Measurements from ENCODE around the gene TNS3. TPM values are rescaled to one million over a fixed set of nuclear protein-coding genes. Genes with fewer than 3 reads are reported as not detected.

The TNS3 gene
- total and polyA plus RNA-seq, 2 donors (not counting 3 experiments of a cell fraction or from before 2014, with no cell fraction given), result 10.4 to 45.1 TPM

GRCh38 chr7:47255441-47255840 lies 326.5 kb downstream of the TNS3 start:
- Histone ChIP-seq H3K9ac (replicated peaks; ENCODE audit: extremely low read depth, insufficient read depth, low read length) (no peak overlapping the region), H3K27me3 (ENCODE audit: control insufficient read depth in 2 of 2, insufficient read depth in 2 of 2, low read length in 2 of 2) (peaks cover 0 to 6% of the 10 kb centered on the region in 2 experiments), H3K36me3 (ENCODE audit: control insufficient read depth in 2 of 2, extremely low read depth in 1 of 2, insufficient read depth in 2 of 2, low read length in 2 of 2) (no peaks in the 10 kb centered on the region), H3K9me3 (replicated peaks; ENCODE audit: control insufficient read depth, insufficient read depth, low read length) (no peaks in the 10 kb centered on the region), H3K79me2 (ENCODE audit: control insufficient read depth, insufficient read depth, low read length) (no peaks in the 10 kb centered on the region), H2AFZ (ENCODE audit: low read depth, low read length) (no peak overlapping the region), H3K4me2 (ENCODE audit: insufficient read depth, low read length) (no peak overlapping the region), H3K27ac (ENCODE audit: insufficient read depth, low read depth, low read length) (no peak overlapping the region), H3K4me3 (replicated peaks in 1 of 3; ENCODE audit: insufficient read depth in 1 of 3, low read depth in 1 of 3, low read length in 3 of 3) (no peak overlapping the region), H4K20me1 (replicated peaks; ENCODE audit: control insufficient read depth, extremely low read depth, insufficient read depth, low read length) (no peaks in the 10 kb centered on the region), H3K4me1 (ENCODE audit: control insufficient read depth, extremely low read depth, insufficient read depth, low read length) (peaks cover 15% of the 10 kb centered on the region), H3K9me1 (replicated peaks; ENCODE audit: control insufficient read depth, extremely low read depth, insufficient read depth, low read length) (no peaks in the 10 kb centered on the region)
- no TSS peak for BruUV-seq (replicated peaks)
- TF ChIP-seq MYC (IDR thresholded peaks at IDR 0.05; ENCODE audit: low read depth, low read length) (no peak), EZH2 (IDR thresholded peaks at IDR 0.05; ENCODE audit: borderline replicate concordance, low read depth, low read length, severe bottlenecking) (no peak), GATA2 (IDR thresholded peaks at IDR 0.05; ENCODE audit: insufficient read depth, insufficient read length, low read depth, low read length) (no peak), CTCF (IDR thresholded peaks at IDR 0.05; ENCODE audit: extremely low read depth in 1 of 2, insufficient read depth in 1 of 2, low read depth in 1 of 2, low read length in 2 of 2) (no peak), POLR2AphosphoS5 (IDR thresholded peaks at IDR 0.05; ENCODE audit: insufficient read depth, low read depth, low read length) (no peak), FOS (IDR thresholded peaks at IDR 0.05; ENCODE audit: borderline replicate concordance, insufficient read depth, low read length) (no peak), MAX (IDR thresholded peaks at IDR 0.05; ENCODE audit: insufficient read depth, insufficient read length) (no peak), POLR2A (IDR thresholded peaks at IDR 0.05; ENCODE audit: low read depth, low read length) (no peak), JUN (IDR thresholded peaks at IDR 0.05; ENCODE audit: borderline replicate concordance, insufficient read depth, insufficient read length, low read depth) (no peak)
- CTCF ChIA-PET, result interaction anchor here (1.1 to 3.2 kb wide), 4 partner anchors 11 to 1333 kb away, joined by 3 to 18 read pairs (median 6); no protein-coding TSS in a partner anchor
- intact Hi-C loops (cut with micrococcal nuclease), result loop anchor here (10.0 kb wide), 1 partner anchor 901 kb away; no protein-coding TSS in a partner anchor
- dilution Hi-C loops (cut with MboI; ENCODE audit: extremely low pct_ligation_motif_present, low sequenced_read_pairs), result no loop called here
- FAIRE-seq (no peak), DNase-seq (ENCODE audit: low read depth, low spot score) (no peak)
- POLR2A ChIA-PET, result no interaction called here

All from endothelial cell of umbilical vein (primary cell).